Neuronal stem cell (in vitro differentiated cells): ENCODE data around the gene C2CD5.

Source experiments
- DNase-seq: peaks from one replicate; pipeline ENCODE4 v3.0.0-alpha.2; 2013; ENCODE audit warnings: low spot score
- H2AFZ ChIP-seq: one replicate; pipeline ENCODE4 v1.6.1; 2013; ENCODE audit warnings: mild to moderate bottlenecking, low read length, inconsistent platforms
- H2AK5ac ChIP-seq: 2 replicates; pipeline ENCODE4 v1.6.1; 2013; ENCODE audit warnings: low read depth, mild to moderate bottlenecking, inconsistent platforms, low read length, moderate library complexity, mixed read lengths
- H2BK120ac ChIP-seq: 2 replicates; pipeline ENCODE4 v1.6.1; 2013; ENCODE audit warnings: low read depth, mild to moderate bottlenecking, inconsistent platforms, low read length, moderate library complexity, mixed read lengths
- H2BK12ac ChIP-seq: one replicate; pipeline ENCODE4 v1.6.1; 2013; ENCODE audit warnings: low read length, inconsistent platforms
- H2BK15ac ChIP-seq: 2 replicates; pipeline ENCODE4 v1.6.1; 2013; ENCODE audit warnings: mild to moderate bottlenecking, low read length, inconsistent platforms, mixed read lengths
- H2BK5ac ChIP-seq: one replicate; pipeline ENCODE4 v1.6.1; 2013; ENCODE audit warnings: inconsistent platforms, mild to moderate bottlenecking, low read length, moderate library complexity
- H3K14ac ChIP-seq: one replicate; pipeline ENCODE4 v1.6.1; 2013; ENCODE audit warnings: low read length, inconsistent platforms
- H3K18ac ChIP-seq: 2 replicates; pipeline ENCODE4 v1.6.1; 2013; ENCODE audit warnings: low read length, inconsistent platforms
- H3K23ac ChIP-seq: 2 replicates; pipeline ENCODE4 v1.6.1; 2013; ENCODE audit warnings: low read depth, mild to moderate bottlenecking, mixed read lengths, low read length, inconsistent platforms; ENCODE audit not compliant: poor library complexity
- H3K27ac ChIP-seq: replicated peaks from 3 replicates; pipeline ENCODE4 v1.5.1; 2013; ENCODE audit warnings: low read length, inconsistent platforms
- H3K27me3 ChIP-seq, 3 experiments: 2 replicates each; pipeline ENCODE4 v1.6.1; 2013; ENCODE audit warnings: low read length in 3 of 3, mild to moderate bottlenecking in 2 of 3, inconsistent platforms in 1 of 3, low read depth in 1 of 3, mixed read lengths in 1 of 3, moderate library complexity in 1 of 3; ENCODE audit not compliant: control insufficient read depth in 3 of 3, insufficient read depth in 3 of 3
- H3K36me3 ChIP-seq, 2 donors: replicated peaks in 1 of 2; 2 replicates each; pipeline ENCODE4 v1.6.1; 2013; ENCODE audit warnings: low read length in 2 of 2; ENCODE audit not compliant: control insufficient read depth in 2 of 2, insufficient read depth in 2 of 2
- H3K4ac ChIP-seq: 2 replicates; pipeline ENCODE4 v1.6.1; 2013; ENCODE audit warnings: inconsistent platforms, mild to moderate bottlenecking, low read length, moderate library complexity
- H3K4me1 ChIP-seq, 2 donors: 1 replicate in 1 of 2; 2 replicates in 1 of 2; pipeline ENCODE4 v1.6.1; 2013; ENCODE audit warnings: low read length in 2 of 2, low read depth in 1 of 2; ENCODE audit not compliant: control insufficient read depth in 2 of 2, insufficient read depth in 1 of 2
- H3K4me2 ChIP-seq: one replicate; pipeline ENCODE4 v1.6.1; 2013; ENCODE audit warnings: mild to moderate bottlenecking, low read length, inconsistent platforms; ENCODE audit not compliant: insufficient read depth, poor library complexity, severe bottlenecking
- H3K4me3 ChIP-seq, 2 donors: 2 replicates each; pipeline ENCODE4 v1.5.1; 2013; ENCODE audit warnings: low read length in 2 of 2, mild to moderate bottlenecking in 2 of 2, inconsistent platforms in 1 of 2, moderate library complexity in 1 of 2
- H3K79me1 ChIP-seq: one replicate; pipeline ENCODE4 v1.6.1; 2013; ENCODE audit warnings: low read depth, mild to moderate bottlenecking, inconsistent platforms, low read length, moderate library complexity
- H3K9ac ChIP-seq: one replicate; pipeline ENCODE4 v1.6.1; 2013; ENCODE audit warnings: mild to moderate bottlenecking, low read depth, low read length, inconsistent platforms; ENCODE audit not compliant: poor library complexity
- H3K9me3 ChIP-seq, 2 donors: replicated peaks in 1 of 2; 2 replicates each; pipeline versions ENCODE3 to v1.6.1; 2013; ENCODE audit warnings: low read length in 2 of 2, mild to moderate bottlenecking in 2 of 2, inconsistent platforms in 1 of 2, low read depth in 1 of 2, mixed read lengths in 1 of 2, moderate library complexity in 1 of 2; ENCODE audit not compliant: control insufficient read depth in 2 of 2, insufficient read depth in 1 of 2
- H4K8ac ChIP-seq: one replicate; pipeline ENCODE4 v1.6.1; 2013; ENCODE audit warnings: low read depth, mild to moderate bottlenecking, inconsistent platforms, low read length, moderate library complexity
- H4K91ac ChIP-seq: one replicate; pipeline ENCODE4 v1.6.1; 2013; ENCODE audit warnings: low read length, low read depth, mild to moderate bottlenecking, inconsistent platforms; ENCODE audit not compliant: poor library complexity
- WGBS, 2 donors: extraction: QIAGEN DNeasy Blood & Tissue Kit; methylation state at CpG; one replicate each; pipeline ENCODE4 v1.1.7; 2013; ENCODE audit warnings: missing lambda C conversion rate in 2 of 2, mixed read lengths in 1 of 2; ENCODE audit not compliant: insufficient read length in 2 of 2, insufficient replicate concordance in 1 of 2; ENCODE audit errors: extremely low coverage in 2 of 2; 5-methylcytosine and 5-hydroxymethylcytosine counted together

C2CD5 gene

GRCh38 chr12:22477166-22477893, 67.0 kb downstream of the C2CD5 start:
- Histone ChIP-seq H2BK12ac (no peak overlapping the region), H3K4me2 (no peak overlapping the region), H3K14ac (no peak overlapping the region), H3K79me1 (no peaks in the 10 kb centered on the region), H3K9me3 (no peaks in the 10 kb centered on the region), H2AK5ac (no peak overlapping the region), H2AFZ (no peak overlapping the region), H3K4me3 (no peak overlapping the region), H3K23ac (no peak overlapping the region), H3K27ac (no peak overlapping the region), H3K18ac (no peak overlapping the region), H4K8ac (no peak overlapping the region), H2BK15ac (no peak overlapping the region), H2BK120ac (no peak overlapping the region), H4K91ac (no peak overlapping the region), H3K27me3 (no peaks in the 10 kb centered on the region), H3K4ac (no peak overlapping the region), H2BK5ac (no peak overlapping the region), H3K4me1 (no peaks in the 10 kb centered on the region), H3K9ac (no peak overlapping the region), H3K36me3 (peaks cover 0 to 78% of the 10 kb centered on the region in 2 donors)
- WGBS, 2 donors, result no CpG with 5 or more reads among the region's 4 CpGs
- no peak for DNase-seq

GRCh38 chr12:22476133-22476532, 68.2 kb downstream of the C2CD5 start:
- H3K4me2 ChIP-seq, result no peak overlapping the region
- H3K14ac ChIP-seq, result no peak overlapping the region
- no peak overlapping the region for H3K27ac ChIP-seq
- H4K8ac ChIP-seq, result no peak overlapping the region
- no peak overlapping the region for H4K91ac ChIP-seq
- H3K9me3 ChIP-seq, result no peaks in the 10 kb centered on the region
- no peak for DNase-seq
- no peak overlapping the region for H2BK15ac ChIP-seq
- H3K4ac ChIP-seq, result no peak overlapping the region
- H3K23ac ChIP-seq, result no peak overlapping the region
- H3K9ac ChIP-seq, result no peak overlapping the region
- no peak overlapping the region for H2AK5ac ChIP-seq
- no peak overlapping the region for H3K18ac ChIP-seq
- no peak overlapping the region for H2AFZ ChIP-seq
- H3K36me3 ChIP-seq, result peaks cover 0 to 78% of the 10 kb centered on the region in 2 donors
- no peaks in the 10 kb centered on the region for H3K79me1 ChIP-seq
- no peak overlapping the region for H2BK12ac ChIP-seq
- no peak overlapping the region for H3K4me3 ChIP-seq
- no peak overlapping the region for H2BK5ac ChIP-seq
- no peak overlapping the region for H2BK120ac ChIP-seq
- H3K27me3 ChIP-seq, result no peaks in the 10 kb centered on the region
- no peaks in the 10 kb centered on the region for H3K4me1 ChIP-seq

GRCh38 chr12:22474970-22475720, 69.2 kb downstream of the C2CD5 start:
- Histone ChIP-seq H3K4me1 (no peaks in the 10 kb centered on the region), H3K14ac (no peak overlapping the region), H2BK5ac (no peak overlapping the region), H2AFZ (no peak overlapping the region), H3K9ac (no peak overlapping the region), H3K79me1 (no peaks in the 10 kb centered on the region), H2AK5ac (no peak overlapping the region), H3K18ac (no peak overlapping the region), H4K91ac (no peak overlapping the region), H3K4ac (no peak overlapping the region), H2BK12ac (no peak overlapping the region), H3K27ac (no peak overlapping the region), H2BK15ac (no peak overlapping the region), H2BK120ac (no peak overlapping the region), H4K8ac (no peak overlapping the region), H3K36me3 (peaks cover 0 to 78% of the 10 kb centered on the region in 2 donors), H3K4me3 (no peak overlapping the region), H3K23ac (no peak overlapping the region), H3K27me3 (no peaks in the 10 kb centered on the region), H3K4me2 (no peak overlapping the region), H3K9me3 (no peaks in the 10 kb centered on the region)
- WGBS, 2 donors, result no CpG with 5 or more reads among the region's 5 CpGs
- no peak for DNase-seq

DNA sequence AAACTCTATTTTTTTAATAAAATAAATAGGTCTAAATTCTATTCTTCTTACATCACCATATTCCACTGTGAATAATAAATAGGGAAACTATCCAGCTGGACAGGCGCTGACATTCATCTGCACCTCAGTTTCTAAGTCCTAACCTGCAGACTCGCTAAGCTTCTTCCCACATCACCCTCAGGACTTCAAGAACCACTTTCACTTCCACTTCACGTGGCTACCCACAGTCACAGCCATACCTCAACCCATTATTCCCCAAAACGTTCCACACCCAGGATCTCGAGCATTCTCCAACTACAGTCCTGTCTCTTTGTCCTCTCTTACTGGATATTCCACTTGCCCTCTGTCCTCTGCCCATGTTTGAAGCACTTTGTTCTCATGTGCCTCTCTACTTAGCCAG, 71.1 kb downstream of the C2CD5 start:
- Histone ChIP-seq H2BK15ac (no peak overlapping the region), H3K4ac (no peak overlapping the region), H3K79me1 (no peaks in the 10 kb centered on the region), H3K4me2 (no peak overlapping the region), H2AFZ (no peak overlapping the region), H4K8ac (no peak overlapping the region), H2BK12ac (no peak overlapping the region), H3K4me1 (no peaks in the 10 kb centered on the region), H3K27ac (no peak overlapping the region), H3K18ac (no peak overlapping the region), H3K9me3 (no peaks in the 10 kb centered on the region), H3K9ac (no peak overlapping the region), H2AK5ac (no peak overlapping the region), H2BK5ac (no peak overlapping the region), H3K4me3 (no peak overlapping the region), H3K36me3 (peaks cover 0 to 90% of the 10 kb centered on the region in 2 donors), H3K27me3 (no peaks in the 10 kb centered on the region), H3K23ac (no peak overlapping the region), H3K14ac (no peak overlapping the region), H2BK120ac (no peak overlapping the region), H4K91ac (no peak overlapping the region)
- no CpG with 5 or more reads among the region's 5 CpGs for WGBS, 2 donors
- no peak for DNase-seq
